Ascending aorta (tissue), 2 donors: ENCODE measurements around the gene TSPAN4. TPM values are rescaled to one million over a fixed set of nuclear protein-coding genes. Genes with fewer than 3 reads are reported as not detected.

Source experiments
- DNase-seq, 2 donors: peaks; one replicate each; pipeline ENCODE4 v3.0.0-alpha.2; 2019; ENCODE audit warnings: low spot score in 2 of 2
- H3K27ac ChIP-seq, 2 donors: fragments of 200-600 bp; sonication (generic); one replicate each; pipeline ENCODE4 v1.5.1; 2016 to 2017; ENCODE audit warnings: mild to moderate bottlenecking in 1 of 2
- H3K27me3 ChIP-seq: fragments of 200-600 bp; sonication (generic); one replicate; pipeline ENCODE4 v1.5.1; 2017
- H3K36me3 ChIP-seq, 2 donors: fragments of 200-600 bp; sonication (generic); one replicate each; pipeline ENCODE4 v1.5.1; 2016
- H3K4me1 ChIP-seq, 2 donors: fragments of 200-600 bp; sonication (generic); one replicate each; pipeline ENCODE4 v1.5.1; 2016 to 2017; ENCODE audit warnings: mild to moderate bottlenecking in 1 of 2
- H3K4me3 ChIP-seq, 2 donors: fragments of 200-600 bp; sonication (generic); one replicate each; pipeline ENCODE4 v1.5.1; 2016 to 2017; ENCODE audit warnings: mild to moderate bottlenecking in 1 of 2
- H3K9me3 ChIP-seq, 2 donors: fragments of 200-600 bp; sonication (generic); one replicate each; pipeline ENCODE4 v1.5.1; 2016
- intact Hi-C: fragments of 100-400 bp; cut with DNase I; formaldehyde crosslinking; loops from one replicate; pipeline ENCODE4 v1.15.1; 2023
- total RNA-seq: library from RNA; depleted of rRNA; stranded (reverse); fragments of >200 nt; gene quantifications from one replicate; pipeline ENCODE4 v1.1.0, GENCODE V29; 2016
- TF ChIP-seq, protein P1 (sequence below), 3 experiments: fragments of 200-600 bp in 2 of 3; fragments of 450-650 bp in 1 of 3; sonication (generic) in 2 of 3; IDR thresholded peaks; one replicate each; pipeline ENCODE4 v1.5.1; 2016 to 2019; ENCODE audit warnings: antibody characterized with exemption in 3 of 3, mild to moderate bottlenecking in 1 of 3, moderate library complexity in 1 of 3

Gene TSPAN4
- total RNA-seq, 1 donor from 2014 or later: 252 TPM

GRCh38 chr11:815675-816432, 26.8 kb upstream of the TSPAN4 start:
- Histone ChIP-seq H3K27me3 (no peaks in the 10 kb centered on the region), H3K4me3 (no peak overlapping the region)

DNA sequence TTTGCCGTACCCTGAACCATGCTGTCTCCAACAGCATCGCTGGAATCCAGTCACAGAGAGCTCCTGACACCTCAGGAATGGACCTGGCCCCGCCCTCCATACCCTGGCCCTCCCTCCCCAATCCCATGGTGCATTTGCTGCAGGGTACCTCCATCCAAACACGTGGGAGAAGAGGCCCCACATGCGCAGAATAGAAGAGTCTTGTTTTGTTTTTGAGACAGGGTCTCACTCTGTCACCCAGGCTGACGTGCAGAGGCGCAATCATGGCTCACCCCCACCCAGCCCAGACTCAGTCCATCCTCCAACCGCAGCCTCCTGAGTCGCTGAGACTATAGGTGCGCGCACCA, 26.2 kb upstream of the TSPAN4 start:
- Histone ChIP-seq H3K36me3 (peaks cover 24 to 26% of the 10 kb centered on the region in 2 donors), H3K4me3 (no peak overlapping the region), H3K9me3 (no peaks in the 10 kb centered on the region), H3K27ac (no peak overlapping the region), H3K27me3 (no peaks in the 10 kb centered on the region), H3K4me1 (peaks cover 8 to 21% of the 10 kb centered on the region in 2 donors)
- TF ChIP-seq, protein P1, sequence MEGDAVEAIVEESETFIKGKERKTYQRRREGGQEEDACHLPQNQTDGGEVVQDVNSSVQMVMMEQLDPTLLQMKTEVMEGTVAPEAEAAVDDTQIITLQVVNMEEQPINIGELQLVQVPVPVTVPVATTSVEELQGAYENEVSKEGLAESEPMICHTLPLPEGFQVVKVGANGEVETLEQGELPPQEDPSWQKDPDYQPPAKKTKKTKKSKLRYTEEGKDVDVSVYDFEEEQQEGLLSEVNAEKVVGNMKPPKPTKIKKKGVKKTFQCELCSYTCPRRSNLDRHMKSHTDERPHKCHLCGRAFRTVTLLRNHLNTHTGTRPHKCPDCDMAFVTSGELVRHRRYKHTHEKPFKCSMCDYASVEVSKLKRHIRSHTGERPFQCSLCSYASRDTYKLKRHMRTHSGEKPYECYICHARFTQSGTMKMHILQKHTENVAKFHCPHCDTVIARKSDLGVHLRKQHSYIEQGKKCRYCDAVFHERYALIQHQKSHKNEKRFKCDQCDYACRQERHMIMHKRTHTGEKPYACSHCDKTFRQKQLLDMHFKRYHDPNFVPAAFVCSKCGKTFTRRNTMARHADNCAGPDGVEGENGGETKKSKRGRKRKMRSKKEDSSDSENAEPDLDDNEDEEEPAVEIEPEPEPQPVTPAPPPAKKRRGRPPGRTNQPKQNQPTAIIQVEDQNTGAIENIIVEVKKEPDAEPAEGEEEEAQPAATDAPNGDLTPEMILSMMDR (IDR thresholded peaks at IDR 0.05): no peak
- intact Hi-C loops: no loop called here
- DNase-seq: no peak

More at GRCh38 chr11:815675-816432, 26.8 kb upstream of the TSPAN4 start:
- no peak for DNase-seq
- TF ChIP-seq, protein P1 (IDR thresholded peaks at IDR 0.05): no peak
- H3K27ac ChIP-seq: no peak overlapping the region
- intact Hi-C loops: no loop called here
- H3K4me1 ChIP-seq: peaks cover 4 to 22% of the 10 kb centered on the region in 2 donors
- H3K9me3 ChIP-seq: no peaks in the 10 kb centered on the region
- peaks cover 25 to 28% of the 10 kb centered on the region in 2 donors for H3K36me3 ChIP-seq

DNA sequence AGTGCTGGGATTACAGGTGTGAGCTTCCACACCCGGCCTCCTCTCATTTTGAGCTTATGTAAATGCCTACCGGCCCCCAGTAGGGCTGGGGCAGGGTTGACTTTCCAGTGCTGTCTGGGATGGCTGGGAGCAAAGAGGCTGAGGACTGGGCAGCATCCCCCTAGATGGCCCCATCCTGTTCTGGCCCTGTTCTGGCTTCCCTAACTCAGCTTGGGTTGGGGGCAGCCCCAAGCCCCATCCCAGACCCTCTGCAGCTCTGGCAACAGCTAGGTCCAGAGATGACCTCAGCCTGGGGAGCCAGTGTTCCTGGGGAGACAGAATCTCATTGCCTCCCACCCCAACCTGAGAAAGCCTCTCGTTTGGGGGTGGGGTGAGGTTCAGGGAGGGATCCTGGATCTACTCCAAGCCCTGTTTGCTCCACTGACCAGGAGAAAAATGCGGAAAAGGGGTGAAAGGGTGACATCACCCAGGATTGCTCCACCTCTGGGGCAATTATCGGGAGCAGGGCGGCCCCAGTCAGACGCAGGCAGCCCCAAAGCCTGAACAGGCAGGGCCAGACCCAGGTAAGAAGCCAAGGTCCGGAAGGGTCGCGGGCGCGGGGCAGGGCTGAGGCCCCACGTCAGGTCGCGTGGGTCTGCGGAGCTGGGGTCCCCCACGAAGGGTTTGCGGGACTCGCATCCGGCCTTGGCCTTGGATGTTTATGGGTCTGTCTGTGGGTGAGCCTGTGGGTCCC, 24.1 kb upstream of the TSPAN4 start, which contains the start of gene PNPLA2:
Gene PNPLA2 (plus strand): TSS at position 519 of the 733 bp plus-strand sequence. CDS start 805 bp downstream, outside the sequence.
- H3K9me3 ChIP-seq: no peaks in the 10 kb centered on the region
- TF ChIP-seq, protein P1 (IDR thresholded peaks at IDR 0.05): no peak
- peaks cover 16 to 24% of the 10 kb centered on the region in 2 donors for H3K36me3 ChIP-seq
- peaks cover 16 to 24% of the 10 kb centered on the region in 2 donors for H3K4me1 ChIP-seq
- H3K4me3 ChIP-seq: peak within 1 kb of the TSS; percentile 80 to 91
- no peaks in the 10 kb centered on the region for H3K27me3 ChIP-seq
- peak in 1 of 2 donors; percentile 82 for DNase-seq
- H3K27ac ChIP-seq: peak within 1 kb of the TSS; percentile 98 to 99
- intact Hi-C loops: loop anchor here (1.0 kb wide), 3 partner anchors 9 to 14 kb away; partner anchors contain the start of genes CD151, PIDD1 and RPLP2

GRCh38 chr11:819129-819931, 23.3 kb upstream of the TSPAN4 start:
- H3K27ac ChIP-seq: peak overlapping the region; percentile 98 to 99
- TF ChIP-seq, protein P1 (IDR thresholded peaks at IDR 0.05): peak; percentile 32 to 55 (median 36)
- peak overlapping the region; percentile 80 to 91 for H3K4me3 ChIP-seq
- H3K36me3 ChIP-seq: peaks cover 20 to 26% of the 10 kb centered on the region in 2 donors
- no peaks in the 10 kb centered on the region for H3K9me3 ChIP-seq
- H3K27me3 ChIP-seq: no peaks in the 10 kb centered on the region
- peak in 1 of 2 donors; percentile 95 for DNase-seq
- intact Hi-C loops: loop anchor here (1.0 kb wide), 3 partner anchors 10 to 14 kb away; partner anchors contain the start of genes CD151, PIDD1 and RPLP2
- peaks cover 16 to 24% of the 10 kb centered on the region in 2 donors for H3K4me1 ChIP-seq
